T-helper 22 cell (primary cell): ENCODE measurements around the gene PSMB4.
A peak's percentile ranks its signal among the peaks of the same experiment; 100 is the strongest.

Source experiments
- DNase-seq: peaks from one replicate; pipeline ENCODE4 v3.0.0-alpha.2; 2020; ENCODE audit warnings: low read depth

Gene PSMB4

DNA sequence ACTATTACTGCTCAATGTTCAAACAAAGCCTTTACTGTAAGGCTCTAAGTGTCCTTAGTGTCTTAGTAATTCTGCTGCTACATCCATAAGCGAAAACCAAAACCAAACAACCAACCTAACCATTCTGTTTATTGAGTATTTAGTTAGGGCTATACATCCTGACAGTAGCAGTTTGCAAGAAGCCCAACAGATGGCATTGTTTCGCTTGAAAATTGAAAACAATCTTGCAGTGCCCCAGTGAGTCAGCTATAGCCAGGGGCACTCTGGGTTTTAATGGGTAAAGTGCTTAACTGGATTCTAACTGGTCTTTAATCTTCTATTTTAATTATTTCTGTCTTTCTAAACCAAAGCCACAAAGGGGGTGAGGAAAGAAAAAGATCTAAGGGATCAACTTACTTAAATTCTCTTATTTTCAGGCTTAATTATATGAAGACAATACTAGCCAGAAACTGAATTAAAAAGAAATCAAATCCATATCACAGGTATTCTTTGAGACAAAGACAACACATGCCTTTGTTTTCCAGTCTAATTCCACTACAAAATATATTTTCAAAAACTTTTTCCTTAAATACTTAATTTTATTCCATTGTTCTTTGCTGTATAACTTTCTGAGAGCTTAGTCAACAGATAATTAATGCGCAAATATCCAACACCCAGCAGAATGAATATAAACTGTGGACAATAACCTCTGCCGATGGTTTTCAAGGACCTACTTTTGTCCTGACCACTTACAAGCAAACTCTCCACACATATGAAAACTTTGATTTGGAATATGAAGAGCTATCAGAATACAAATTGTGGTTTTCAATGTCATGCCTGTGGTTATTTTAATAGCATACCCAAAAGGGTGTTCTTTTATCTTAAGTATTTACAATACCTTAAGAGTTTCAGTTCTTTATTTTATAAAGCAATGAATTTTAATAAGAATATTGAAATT lies 44.7 kb downstream of the PSMB4 start:
- peak; percentile 40 for DNase-seq

DNA sequence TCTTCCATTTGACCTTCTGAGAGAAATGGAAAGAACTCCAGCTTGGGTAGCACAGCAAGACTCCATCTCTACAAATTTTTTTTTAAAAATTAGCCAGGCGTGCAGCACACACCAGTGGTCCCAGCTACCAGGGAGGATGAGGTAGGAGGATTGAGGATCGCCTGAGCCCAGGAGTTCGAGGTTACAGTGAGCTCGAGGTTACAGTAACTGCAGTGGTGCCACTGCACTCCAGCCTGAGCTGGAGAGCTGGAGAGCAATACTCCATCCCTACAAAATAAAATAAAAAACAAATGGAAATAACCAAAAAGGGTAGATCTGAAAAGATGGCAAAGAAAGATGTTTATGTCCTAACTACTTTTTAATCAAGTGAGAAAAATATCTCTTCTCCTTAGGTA lies 45.4 kb downstream of the PSMB4 start:
- DNase-seq = no peak

DNA sequence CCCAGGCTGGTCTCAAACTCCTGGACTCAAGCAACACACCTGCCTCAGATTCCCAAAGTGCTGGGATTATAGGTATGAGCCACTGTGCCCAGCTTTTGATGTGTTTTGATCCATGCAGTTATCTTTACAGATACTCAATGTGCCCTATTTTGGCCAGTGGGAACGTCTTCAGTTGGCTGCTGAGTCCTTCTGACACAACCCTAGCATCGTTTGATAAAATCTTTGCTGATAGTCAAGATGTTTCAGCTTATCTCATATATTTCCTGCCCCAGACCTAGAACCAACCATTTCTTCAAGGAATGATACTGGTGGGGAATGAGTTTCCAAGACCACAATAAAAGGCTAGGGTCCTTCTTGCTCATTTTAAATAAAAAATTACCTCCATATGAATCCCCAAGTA lies 48.3 kb downstream of the PSMB4 start:
- DNase-seq = no peak
